RPMI7951 (cell line): ENCODE measurements around the gene HS3ST4. TPM values are rescaled to one million over a fixed set of nuclear protein-coding genes. Genes with fewer than 3 reads are reported as not detected.
"Not testable (repeated sequence)": the region's sequence is repeated elsewhere in the genome, so short reads cannot be mapped to it uniquely, and the experiment has no call there.

ENCODE experiments used
- DNase-seq: peaks from one replicate; pipeline ENCODE4 v3.0.0-alpha.2; 2012; ENCODE audit warnings: low read depth
- total RNA-seq: library from RNA; depleted of rRNA; stranded (reverse); fragments of >200 nt; shearing (Covaris generic); gene quantifications from 2 replicates; pipeline ENCODE4 v1.2.3, GENCODE V29; 2014

The HS3ST4 gene
- total RNA-seq, 1 experiment from 2014 or later: not detected

GRCh38 chr16:26098206-26098605 is 406.4 kb downstream of the HS3ST4 start:
- DNase-seq: not testable (repeated sequence)

GRCh38 chr16:26102369-26102768 is 410.6 kb downstream of the HS3ST4 start:
- no peak for DNase-seq

- no peak for DNase-seq
Measured at GRCh38 chr16:26108836-26109505, 417.2 kb downstream of the HS3ST4 start.

GRCh38 chr16:26111900-26112299 is 420.1 kb downstream of the HS3ST4 start:
- DNase-seq: no peak

- no peak for DNase-seq
Measured at GRCh38 chr16:26118575-26118974, 426.8 kb downstream of the HS3ST4 start.

- DNase-seq: no peak
Measured at GRCh38 chr16:26120729-26121128, 429.0 kb downstream of the HS3ST4 start.

GRCh38 chr16:26128296-26128695 is 436.5 kb downstream of the HS3ST4 start:
- DNase-seq: no peak

- no peak for DNase-seq
Measured at GRCh38 chr16:26129997-26130396, 438.2 kb downstream of the HS3ST4 start.

GRCh38 chr16:26133416-26134093 is 441.8 kb downstream of the HS3ST4 start:
- DNase-seq: no peak

GRCh38 chr16:26134588-26134987 is 442.8 kb downstream of the HS3ST4 start:
- DNase-seq: no peak

- DNase-seq: no peak
Measured at GRCh38 chr16:26137956-26138355, 446.2 kb downstream of the HS3ST4 start.

GRCh38 chr16:26139091-26139490 is 447.3 kb downstream of the HS3ST4 start:
- DNase-seq: no peak

GRCh38 chr16:26139884-26140283 is 448.1 kb downstream of the HS3ST4 start:
- no peak for DNase-seq

- no peak for DNase-seq
Measured at GRCh38 chr16:26149364-26150190, 457.8 kb downstream of the HS3ST4 start.

GRCh38 chr16:26155221-26155620 is 463.5 kb downstream of the HS3ST4 start:
- DNase-seq: no peak

- no peak for DNase-seq
Measured at GRCh38 chr16:26157319-26157718, 465.6 kb downstream of the HS3ST4 start.

GRCh38 chr16:26158142-26158759 is 466.5 kb downstream of the HS3ST4 start:
- DNase-seq: no peak

- no peak for DNase-seq
Measured at GRCh38 chr16:26161461-26162180, 469.9 kb downstream of the HS3ST4 start.

GRCh38 chr16:26169473-26169872 is 477.7 kb downstream of the HS3ST4 start:
- DNase-seq: no peak

- DNase-seq: no peak
Measured at GRCh38 chr16:26175944-26176343, 484.2 kb downstream of the HS3ST4 start.

- no peak for DNase-seq
Measured at GRCh38 chr16:26177438-26177837, 485.7 kb downstream of the HS3ST4 start.

GRCh38 chr16:26178298-26178697 is 486.5 kb downstream of the HS3ST4 start:
- no peak for DNase-seq
